IMR-90 (cell line): Measurements from ENCODE around the gene LRP1B. TPM values are rescaled to one million over a fixed set of nuclear protein-coding genes. Genes with fewer than 3 reads are reported as not detected.

Source experiments
- ATAC-seq: fragments of 200-7000 bp; cut with Tn5 transposase; 2 replicates; pipeline ENCODE4 v1.9.1; 2020; ENCODE audit warnings: low read depth, mild to moderate bottlenecking, moderate library complexity
- BruUV-seq: library from RNA; stranded (reverse); fragments of 400-500 nt; replicated peaks from 2 replicates; lab custom pipeline; 2021; lab: Mats Ljungman, UMichigan
- CTCF ChIA-PET: fragments of 300-600 bp; formaldehyde crosslinking; extraction: SDS; loops from one replicate; lab custom pipeline; 2021; ENCODE audit warnings: antibody characterized with exemption; lab: Yijun Ruan, JAX
- POLR2A ChIA-PET: fragments of 300-600 bp; sonication (Branson Sonifier 250); formaldehyde crosslinking; loops from one replicate; lab custom pipeline; 2022; ENCODE audit warnings: antibody characterized with exemption; ENCODE audit not compliant: unreplicated experiment; lab: Charles Lee
- DNase-seq: peaks from one replicate; pipeline ENCODE4 v3.0.0; 2013
- H2AFZ ChIP-seq: replicated peaks from 2 replicates; pipeline ENCODE3; 2013; ENCODE audit warnings: low read length, mild to moderate bottlenecking; ENCODE audit not compliant: poor library complexity
- H2AK5ac ChIP-seq: 2 replicates; pipeline ENCODE4 v1.6.1; 2013; ENCODE audit warnings: low read depth, low read length, inconsistent platforms
- H2AK9ac ChIP-seq: replicated peaks from 2 replicates; pipeline ENCODE3; 2013; ENCODE audit warnings: mild to moderate bottlenecking, low read depth, low read length, moderate library complexity; ENCODE audit not compliant: poor library complexity
- H2BK120ac ChIP-seq: 2 replicates; pipeline ENCODE4 v1.6.1; 2013; ENCODE audit warnings: low read depth, low read length, inconsistent platforms
- H2BK15ac ChIP-seq: 3 replicates; pipeline ENCODE4 v1.6.1; 2013; ENCODE audit warnings: low read depth, low read length, inconsistent platforms
- H2BK20ac ChIP-seq: 2 replicates; pipeline ENCODE4 v1.6.1; 2013; ENCODE audit warnings: low read depth, mild to moderate bottlenecking, inconsistent platforms, low read length, moderate library complexity
- H2BK5ac ChIP-seq: 2 replicates; pipeline ENCODE4 v1.6.1; 2013; ENCODE audit warnings: mild to moderate bottlenecking, low read depth, low read length, inconsistent platforms; ENCODE audit not compliant: poor library complexity, severe bottlenecking
- H3K14ac ChIP-seq: replicated peaks from 2 replicates; pipeline ENCODE4 v1.6.1; 2013; ENCODE audit warnings: low read depth, low read length, inconsistent platforms
- H3K18ac ChIP-seq: 2 replicates; pipeline ENCODE4 v1.6.1; 2013; ENCODE audit warnings: low read depth, low read length, control low read depth
- H3K23ac ChIP-seq: 2 replicates; pipeline ENCODE4 v1.6.1; 2013; ENCODE audit warnings: low read depth, low read length, inconsistent platforms
- H3K27ac ChIP-seq: 2 replicates; pipeline ENCODE4 v1.5.1; 2013; ENCODE audit warnings: mild to moderate bottlenecking, control low read depth, low read length; ENCODE audit not compliant: insufficient read depth
- H3K27me3 ChIP-seq: 2 replicates; pipeline ENCODE4 v1.6.1; 2013; ENCODE audit warnings: low read length; ENCODE audit not compliant: control insufficient read depth, insufficient read depth
- H3K36me3 ChIP-seq: 2 replicates; pipeline ENCODE4 v1.6.1; 2013; ENCODE audit warnings: low read length, mixed read lengths; ENCODE audit not compliant: control insufficient read depth, insufficient read depth
- H3K4ac ChIP-seq: 2 replicates; pipeline ENCODE4 v1.6.1; 2013; ENCODE audit warnings: low read depth, low read length, inconsistent platforms
- H3K4me1 ChIP-seq: 2 replicates; pipeline ENCODE4 v1.6.1; 2013; ENCODE audit warnings: low read length, mixed read lengths; ENCODE audit not compliant: control insufficient read depth, insufficient read depth
- H3K4me2 ChIP-seq: 2 replicates; pipeline ENCODE4 v1.6.1; 2013; ENCODE audit warnings: low read depth, mild to moderate bottlenecking, control low read depth, low read length, moderate library complexity
- H3K4me3 ChIP-seq: 2 replicates; pipeline ENCODE4 v1.5.1; 2013; ENCODE audit warnings: low read depth, mild to moderate bottlenecking, control low read depth, low read length, moderate library complexity; ENCODE audit not compliant: insufficient read depth
- H3K56ac ChIP-seq: 2 replicates; pipeline ENCODE4 v1.6.1; 2013; ENCODE audit warnings: low read length, inconsistent platforms; ENCODE audit not compliant: insufficient read depth; ENCODE audit errors: extremely low read depth
- H3K79me1 ChIP-seq, 2 experiments: 2 replicates each; pipeline ENCODE4 v1.6.1; 2013; ENCODE audit warnings: low read length in 2 of 2, inconsistent platforms in 1 of 2, low read depth in 1 of 2
- H3K9ac ChIP-seq: 2 replicates; pipeline ENCODE4 v1.6.1; 2013; ENCODE audit warnings: low read depth, low read length, control low read depth
- H3K9me1 ChIP-seq: 2 replicates; pipeline ENCODE4 v1.6.1; 2013; ENCODE audit warnings: low read length, inconsistent platforms; ENCODE audit not compliant: insufficient read depth
- H3K9me3 ChIP-seq: 2 replicates; pipeline ENCODE4 v1.6.1; 2013; ENCODE audit warnings: low read length; ENCODE audit not compliant: control insufficient read depth, insufficient read depth
- H4K20me1 ChIP-seq: 2 replicates; pipeline ENCODE4 v1.6.1; 2013; ENCODE audit warnings: low read length, inconsistent platforms; ENCODE audit not compliant: insufficient read depth
- H4K5ac ChIP-seq: 2 replicates; pipeline ENCODE4 v1.6.1; 2013; ENCODE audit warnings: mild to moderate bottlenecking, low read depth, low read length, control low read depth
- H4K8ac ChIP-seq, 2 experiments: 2 replicates each; pipeline ENCODE4 v1.6.1; 2013; ENCODE audit warnings: low read depth in 2 of 2, low read length in 2 of 2, control low read depth in 1 of 2, inconsistent platforms in 1 of 2
- H4K91ac ChIP-seq: 2 replicates; pipeline ENCODE4 v1.6.1; 2013; ENCODE audit warnings: low read depth, low read length, inconsistent platforms; ENCODE audit not compliant: insufficient read depth
- BHLHE40 ChIP-seq: fragments of 150-350 bp; IDR thresholded peaks from 2 replicates; pipeline ENCODE4 v1.6.1; 2016; ENCODE audit warnings: mild to moderate bottlenecking, low read depth, low read length
- CEBPB ChIP-seq: IDR thresholded peaks from 2 replicates; pipeline ENCODE4 v1.6.1; 2012; ENCODE audit warnings: low read depth, low read length, improper control_type of control experiment
- CTCF ChIP-seq: conservative IDR thresholded peaks from 2 replicates; pipeline ENCODE4 v1.5.1; 2012; ENCODE audit warnings: mild to moderate bottlenecking, low read depth, low read length, improper control_type of control experiment
- ELK1 ChIP-seq: fragments of 150-350 bp; IDR thresholded peaks from 2 replicates; pipeline ENCODE4 v1.6.1; 2016; ENCODE audit warnings: low read depth, mild to moderate bottlenecking, low read length, moderate library complexity, borderline replicate concordance
- FOS ChIP-seq: fragments of 150-350 bp; IDR thresholded peaks from 2 replicates; pipeline ENCODE4 v1.6.1; 2016; ENCODE audit warnings: low read depth, low read length
- MAFK ChIP-seq: IDR thresholded peaks from 2 replicates; pipeline ENCODE4 v1.6.1; 2012; ENCODE audit warnings: low read depth, low read length, improper control_type of control experiment
- MAZ ChIP-seq: IDR thresholded peaks from 2 replicates; pipeline ENCODE4 v1.6.1; 2012; ENCODE audit warnings: low read depth, mild to moderate bottlenecking, low read length, improper control_type of control experiment, moderate library complexity, borderline replicate concordance
- MXI1 ChIP-seq: IDR thresholded peaks from 2 replicates; pipeline ENCODE4 v1.6.1; 2012; ENCODE audit warnings: low read depth, mild to moderate bottlenecking, low read length, moderate library complexity, borderline replicate concordance
- NFE2L2 ChIP-seq: fragments of 150-350 bp; IDR thresholded peaks from 2 replicates; pipeline ENCODE4 v1.6.1; 2016; ENCODE audit warnings: low read depth, mild to moderate bottlenecking, low read length
- POLR2A ChIP-seq: IDR thresholded peaks from 2 replicates; pipeline ENCODE4 v1.6.1; 2012; ENCODE audit warnings: mild to moderate bottlenecking, low read depth, low read length
- RAD21 ChIP-seq: IDR thresholded peaks from 2 replicates; pipeline ENCODE4 v1.6.1; 2012; ENCODE audit warnings: low read length, improper control_type of control experiment
- RCOR1 ChIP-seq: IDR thresholded peaks from 2 replicates; pipeline ENCODE4 v1.6.1; 2012; ENCODE audit warnings: mild to moderate bottlenecking, low read length, improper control_type of control experiment; ENCODE audit not compliant: insufficient replicate concordance
- RFX5 ChIP-seq: IDR thresholded peaks from 2 replicates; pipeline ENCODE4 v1.8.0; 2012; ENCODE audit warnings: low read depth, mild to moderate bottlenecking, low read length, moderate library complexity
- SMC3 ChIP-seq: fragments of 150-350 bp; IDR thresholded peaks from 2 replicates; pipeline ENCODE4 v1.6.1; 2016; ENCODE audit warnings: low read depth, mild to moderate bottlenecking, antibody characterized with exemption, low read length, moderate library complexity
- WGBS, 2 experiments: methylation state at CpG; one replicate each; pipeline versions ENCODE4 v1.1.5 to v1.1.7; 2013; ENCODE audit warnings: missing lambda C conversion rate in 2 of 2; ENCODE audit not compliant: insufficient read length in 1 of 2; ENCODE audit errors: extremely low coverage in 2 of 2; 5-methylcytosine and 5-hydroxymethylcytosine counted together
- dilution Hi-C: fragments of 300-500 bp; cut with HindIII; formaldehyde crosslinking; loops from one replicate; pipeline ENCODE4 v1.14.3; 2018; ENCODE audit warnings: low sequenced_read_pairs; ENCODE audit not compliant: unreplicated experiment
- in situ Hi-C: fragments of 300-500 bp; cut with MboI; formaldehyde crosslinking; loops from 3 replicates; pipeline ENCODE4 v1.14.3; 2019; ENCODE audit warnings: low sequenced_read_pairs, inconsistent platforms, mixed read lengths
- intact Hi-C: fragments of 100-400 bp; cut with micrococcal nuclease; formaldehyde crosslinking; loops from 2 replicates; pipeline ENCODE4 v1.10.0; 2022
- polyA plus RNA-seq, 3 experiments: library from polyadenylated mRNA; depleted of rRNA; stranded (reverse); fragments of >200 nt; gene quantifications; 2 replicates each; pipeline ENCODE4 v1.2.3, GENCODE V29; 2012; ENCODE audit warnings: low replicate concordance in 1 of 3
- total RNA-seq: library from RNA; depleted of rRNA; stranded (reverse); fragments of >200 nt; gene quantifications from 2 replicates; pipeline ENCODE4 v1.2.3, GENCODE V29; 2012
- TF ChIP-seq, protein P1 (sequence below): fragments of 150-350 bp; IDR thresholded peaks from 2 replicates; pipeline ENCODE4 v1.6.1; 2017; ENCODE audit warnings: mild to moderate bottlenecking, antibody characterized with exemption, low read length, low read depth

LRP1B gene
- total and polyA plus RNA-seq, 2 of the 4 experiments (the other 2 are of a cell fraction), result under 0.01 to 0.02 TPM

DNA sequence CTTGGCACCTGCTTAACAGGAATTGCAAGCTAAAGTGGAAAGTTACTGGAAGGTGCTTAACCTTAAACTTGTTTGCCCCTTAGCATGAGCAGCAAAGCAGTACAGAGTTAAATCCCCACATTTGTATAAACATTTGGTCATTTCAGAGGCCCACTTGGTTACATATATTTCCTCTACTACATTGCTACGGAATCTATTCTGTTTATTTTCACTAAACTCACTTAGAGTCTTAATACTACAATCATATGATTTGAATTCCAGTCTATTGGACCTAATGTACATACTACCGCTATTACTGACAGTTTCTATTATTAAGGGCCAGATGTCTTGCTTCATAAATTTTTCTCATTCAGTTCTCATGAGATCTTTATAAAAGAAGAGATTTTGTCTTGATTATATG is 1294.0 kb downstream of the LRP1B start:
- ATAC-seq, result peak; percentile 75
- CTCF ChIA-PET, result no interaction called here
- Histone ChIP-seq H2BK120ac (no peak overlapping the region), H4K8ac (no peak overlapping the region), H3K18ac (no peak overlapping the region), H3K27me3 (no peaks in the 10 kb centered on the region), H2AK5ac (no peak overlapping the region), H3K4me1 (peaks cover 2% of the 10 kb centered on the region; the same call in 1 of the 2 replicates), H3K9me3 (no peaks in the 10 kb centered on the region), H4K91ac (no peak overlapping the region), H3K36me3 (no peaks in the 10 kb centered on the region), H4K20me1 (no peaks in the 10 kb centered on the region), H2BK5ac (no peak overlapping the region), H3K27ac (no peak overlapping the region), H2AK9ac (no peak overlapping the region), H3K23ac (no peak overlapping the region), H3K4me2 (no peak overlapping the region), H3K4me3 (no peak overlapping the region), H3K4ac (no peak overlapping the region), H3K56ac (no peak overlapping the region), H2BK15ac (no peak overlapping the region), H2BK20ac (no peak overlapping the region), H2AFZ (no peak overlapping the region), H3K9me1 (no peaks in the 10 kb centered on the region), H3K9ac (no peak overlapping the region), H3K14ac (no peak overlapping the region), H3K79me1 (no peaks in the 10 kb centered on the region), H4K5ac (no peak overlapping the region)
- POLR2A ChIA-PET, result no interaction called here
- dilution Hi-C loops (no loop called here), intact Hi-C loops (no loop called here), in situ Hi-C loops (no loop called here)
- TF ChIP-seq NFE2L2 (no peak), MAZ (no peak), MXI1 (no peak), ELK1 (no peak), CTCF (no peak), POLR2A (no peak), SMC3 (no peak), RFX5 (no peak), MAFK (no peak), RAD21 (no peak), CEBPB (no peak), FOS (no peak), RCOR1 (no peak), BHLHE40 (no peak)
- TF ChIP-seq, protein P1, sequence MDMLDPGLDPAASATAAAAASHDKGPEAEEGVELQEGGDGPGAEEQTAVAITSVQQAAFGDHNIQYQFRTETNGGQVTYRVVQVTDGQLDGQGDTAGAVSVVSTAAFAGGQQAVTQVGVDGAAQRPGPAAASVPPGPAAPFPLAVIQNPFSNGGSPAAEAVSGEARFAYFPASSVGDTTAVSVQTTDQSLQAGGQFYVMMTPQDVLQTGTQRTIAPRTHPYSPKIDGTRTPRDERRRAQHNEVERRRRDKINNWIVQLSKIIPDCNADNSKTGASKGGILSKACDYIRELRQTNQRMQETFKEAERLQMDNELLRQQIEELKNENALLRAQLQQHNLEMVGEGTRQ, result no peak
- WGBS, 2 experiments, result no CpG with 5 or more reads among the region's 2 CpGs
- no TSS peak for BruUV-seq
- peak; percentile 54 for DNase-seq
